HG02798 (cell line): ENCODE measurements around the gene PTPN7.
A peak's percentile ranks its signal among the peaks of the same experiment; 100 is the strongest.
"Not testable (repeated sequence)": the region's sequence is repeated elsewhere in the genome, so short reads cannot be mapped to it uniquely, and the experiment has no call there.

Experiments
- ATAC-seq: cut with Tn5 transposase; IDR thresholded peaks from one replicate; pipeline ENCODE4 v1.9.1; 2021; ENCODE audit warnings: mild to moderate bottlenecking; ENCODE audit not compliant: unreplicated experiment, poor library complexity

PTPN7 gene

DNA sequence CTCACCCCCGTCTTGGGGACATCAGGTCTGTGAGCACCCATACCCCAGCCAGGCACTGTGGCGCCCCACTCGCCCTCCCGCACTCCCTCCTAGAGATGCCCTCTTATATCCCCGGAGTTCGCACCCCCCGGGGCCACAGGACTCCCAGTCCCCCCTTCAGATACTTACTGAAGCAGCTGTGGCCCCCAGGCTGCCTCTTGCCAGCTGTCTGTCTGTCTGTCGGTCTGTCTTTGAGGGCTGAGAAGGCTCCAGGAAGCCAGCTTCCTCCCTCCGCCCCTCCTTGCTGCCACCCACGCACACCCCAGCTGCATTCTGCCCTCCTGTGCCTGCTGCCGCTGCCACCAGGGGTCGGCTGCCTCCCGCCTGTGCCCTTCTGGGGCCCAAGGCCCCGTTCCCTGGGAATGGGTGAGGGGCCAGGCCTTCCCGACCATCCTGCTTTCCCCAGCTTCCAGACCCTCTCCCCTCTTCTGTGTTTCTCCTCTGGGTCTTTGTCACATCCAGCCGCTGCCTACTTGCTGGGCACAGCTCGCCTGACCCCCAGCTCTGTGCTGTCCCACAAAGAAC lies at the start of gene PTPN7:
Gene PTPN7, minus strand, starts transcription at position 226 of the 564 bp plus-strand sequence. CDS start 1,200 bp downstream, outside the sequence.
- peak; percentile 54 for ATAC-seq

- no peak for ATAC-seq
Measured at GRCh38 chr1:202208351-202208857, 48.0 kb upstream of the PTPN7 start.

DNA sequence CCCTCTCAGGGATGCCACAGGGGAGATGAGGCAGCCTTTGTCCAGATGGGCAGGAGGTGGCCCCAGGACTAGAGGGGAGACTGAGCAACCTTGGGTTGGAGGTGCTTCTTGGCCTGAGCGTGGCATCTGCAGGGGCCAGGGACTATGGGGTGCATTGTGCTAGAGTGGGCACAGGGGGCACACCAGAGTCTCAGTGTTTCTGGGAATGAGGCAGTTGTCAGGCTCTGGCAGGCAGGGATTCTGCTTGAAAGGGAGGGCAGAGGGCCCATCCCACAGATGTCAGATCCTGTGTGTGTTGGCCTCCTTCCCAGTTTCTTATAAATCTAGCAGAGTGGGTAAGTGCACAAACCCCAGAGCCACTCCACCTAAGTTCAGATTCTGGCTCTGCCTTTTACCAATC lies 46.9 kb upstream of the PTPN7 start:
- no peak for ATAC-seq

DNA sequence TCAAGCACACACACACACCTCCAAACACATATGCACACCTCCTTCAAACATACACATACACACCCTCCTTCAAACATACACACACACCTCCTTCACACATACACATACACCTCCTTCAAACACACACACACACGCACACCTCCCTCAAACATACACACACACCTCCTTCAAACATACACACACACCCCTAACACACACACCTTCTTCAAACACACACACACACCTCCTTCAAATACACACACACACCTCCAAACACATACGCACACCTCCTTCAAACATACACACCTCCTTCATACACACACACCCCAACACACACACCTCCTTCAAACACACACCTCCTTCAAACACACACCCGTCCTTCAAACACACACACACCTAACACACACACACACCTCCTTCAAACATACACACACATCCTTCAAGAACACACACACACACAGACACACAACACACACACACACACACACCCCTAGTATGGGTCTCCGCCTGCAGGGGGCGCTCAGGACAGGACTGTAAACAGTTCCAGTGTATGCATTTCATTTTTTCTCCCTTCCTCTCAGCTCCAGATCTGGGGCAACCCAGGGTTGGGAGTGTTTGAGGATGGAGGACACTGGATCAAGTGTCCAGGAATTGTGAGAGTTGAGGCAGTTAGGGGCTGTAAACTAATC lies 45.3 kb upstream of the PTPN7 start:
- no peak for ATAC-seq

GRCh38 chr1:202204065-202204464 lies 43.7 kb upstream of the PTPN7 start:
- ATAC-seq, result no peak

- ATAC-seq, result no peak
Measured at GRCh38 chr1:202203238-202204039, 43.0 kb upstream of the PTPN7 start.

GRCh38 chr1:202202500-202203168 lies 42.2 kb upstream of the PTPN7 start:
- no peak for ATAC-seq

GRCh38 chr1:202201971-202202370 lies 41.6 kb upstream of the PTPN7 start:
- ATAC-seq, result no peak

GRCh38 chr1:202201266-202201665 lies 40.9 kb upstream of the PTPN7 start:
- no peak for ATAC-seq

GRCh38 chr1:202200669-202201068 lies 40.3 kb upstream of the PTPN7 start:
- ATAC-seq, result no peak

DNA sequence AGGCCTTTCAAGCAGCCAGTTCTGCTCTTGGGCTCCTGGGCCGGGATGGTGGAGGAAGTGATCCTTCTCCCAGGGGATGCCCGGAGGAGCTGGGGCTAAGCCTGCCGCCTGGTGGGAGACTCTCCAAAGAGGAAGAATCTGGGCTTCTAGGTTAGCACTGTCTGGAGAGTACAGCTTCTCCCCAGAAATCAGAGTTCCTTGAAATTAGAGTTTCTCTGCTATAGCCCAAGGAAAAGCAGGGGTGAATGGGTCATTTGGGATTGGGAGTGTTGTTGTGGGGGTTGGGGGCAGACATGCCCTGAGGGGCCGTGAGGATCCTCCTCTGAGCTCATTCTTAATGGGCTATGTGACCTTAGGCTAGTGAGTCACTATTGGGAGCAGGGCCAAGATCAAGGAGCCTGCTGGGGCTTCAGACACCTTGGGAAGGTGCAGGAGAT lies 39.7 kb upstream of the PTPN7 start:
- no peak for ATAC-seq

- no peak for ATAC-seq
Measured at GRCh38 chr1:202199040-202199889, 38.9 kb upstream of the PTPN7 start.

GRCh38 chr1:202198366-202198724 lies 37.9 kb upstream of the PTPN7 start:
- no peak for ATAC-seq

DNA sequence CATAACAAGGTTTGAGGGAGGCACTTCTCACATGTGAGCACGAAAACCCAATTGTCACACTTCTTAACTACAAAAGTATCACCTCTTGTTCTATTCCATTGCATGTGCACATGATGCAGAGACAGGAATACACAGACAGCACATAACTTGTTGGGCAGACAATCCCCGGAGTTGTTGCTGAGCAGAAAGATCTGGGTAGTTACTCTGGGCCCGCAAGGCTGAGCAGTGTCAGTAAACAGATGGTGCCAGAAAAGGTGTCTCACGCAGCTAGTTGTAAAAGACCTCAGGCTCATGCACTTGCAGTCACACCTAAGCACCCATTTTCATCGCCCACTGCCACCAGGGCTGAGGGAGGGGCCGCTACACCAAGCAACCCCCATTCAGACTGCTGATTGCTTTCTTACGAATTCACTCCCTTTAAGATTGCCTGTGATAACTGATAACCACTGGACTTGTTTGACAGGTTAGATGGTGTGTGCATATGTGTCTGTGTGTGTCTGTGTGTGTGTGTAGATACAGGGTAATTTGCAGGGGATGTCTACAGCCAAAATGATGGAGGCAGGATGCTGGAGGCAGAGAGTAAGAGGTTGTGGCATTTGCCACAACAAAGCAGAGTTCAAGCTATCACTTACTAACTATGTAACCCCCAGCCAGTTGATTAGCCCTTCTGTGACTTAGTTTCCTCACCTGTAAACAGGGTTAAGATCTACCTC lies 37.4 kb upstream of the PTPN7 start:
- no peak for ATAC-seq

DNA sequence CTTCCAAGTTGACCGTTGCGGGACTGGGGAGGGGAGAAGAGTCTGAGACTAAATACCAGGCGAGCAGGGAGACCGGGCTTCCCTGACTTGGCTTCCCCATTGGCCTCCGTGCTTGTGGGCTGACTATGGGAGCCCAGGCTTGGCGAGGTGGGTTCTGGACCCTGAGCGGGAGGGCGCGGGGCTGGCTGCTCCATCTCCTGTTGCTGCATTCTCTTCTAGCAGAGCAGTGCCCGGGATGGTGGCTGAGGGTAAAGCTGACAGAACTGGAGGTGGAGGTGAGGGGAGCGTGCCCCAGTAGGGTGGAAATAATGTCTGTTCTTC lies 33.9 kb upstream of the PTPN7 start:
- no peak for ATAC-seq

- ATAC-seq, result no peak
Measured at GRCh38 chr1:202193614-202194327, 33.4 kb upstream of the PTPN7 start, which contains the start of gene LGR6. Gene LGR6, plus strand, starts transcription at chr1:202193799. Its CDS starts 191 bp downstream, at chr1:202193990.

- peak; percentile 58 for ATAC-seq
Measured at GRCh38 chr1:202192770-202193613, 32.6 kb upstream of the PTPN7 start.

DNA sequence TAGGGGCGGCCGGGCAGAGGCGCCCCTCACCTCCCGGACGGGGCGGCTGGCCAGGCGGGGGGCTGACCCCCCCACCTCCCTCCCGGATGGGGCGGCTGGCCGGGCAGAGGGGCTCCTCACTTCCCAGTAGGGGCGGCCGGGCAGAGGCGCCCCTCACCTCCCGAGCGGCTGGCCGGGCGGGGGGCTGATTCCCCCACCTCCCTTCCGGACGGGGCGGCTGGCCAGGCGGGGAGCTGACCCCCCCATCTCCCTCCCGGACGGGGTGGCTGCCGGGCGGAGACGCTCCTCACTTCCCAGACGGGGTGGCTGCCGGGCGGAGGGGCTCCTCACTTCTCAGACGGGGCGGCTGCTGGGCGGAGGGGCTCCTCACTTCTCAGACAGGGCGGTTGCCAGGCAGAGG lies 31.0 kb upstream of the PTPN7 start:
- not testable (repeated sequence) for ATAC-seq
